GM12892 (cell line): ENCODE measurements around the gene PTPRS.

Source experiments
- POLR2A ChIP-seq: IDR thresholded peaks from 2 replicates; pipeline ENCODE4 v1.6.1; 2011; ENCODE audit warnings: low read depth, low read length, control low read depth
- TAF1 ChIP-seq: IDR thresholded peaks from 2 replicates; pipeline ENCODE4 v1.6.1; 2011; ENCODE audit warnings: low read depth, mild to moderate bottlenecking, control low read depth, low read length, borderline replicate concordance

DNA sequence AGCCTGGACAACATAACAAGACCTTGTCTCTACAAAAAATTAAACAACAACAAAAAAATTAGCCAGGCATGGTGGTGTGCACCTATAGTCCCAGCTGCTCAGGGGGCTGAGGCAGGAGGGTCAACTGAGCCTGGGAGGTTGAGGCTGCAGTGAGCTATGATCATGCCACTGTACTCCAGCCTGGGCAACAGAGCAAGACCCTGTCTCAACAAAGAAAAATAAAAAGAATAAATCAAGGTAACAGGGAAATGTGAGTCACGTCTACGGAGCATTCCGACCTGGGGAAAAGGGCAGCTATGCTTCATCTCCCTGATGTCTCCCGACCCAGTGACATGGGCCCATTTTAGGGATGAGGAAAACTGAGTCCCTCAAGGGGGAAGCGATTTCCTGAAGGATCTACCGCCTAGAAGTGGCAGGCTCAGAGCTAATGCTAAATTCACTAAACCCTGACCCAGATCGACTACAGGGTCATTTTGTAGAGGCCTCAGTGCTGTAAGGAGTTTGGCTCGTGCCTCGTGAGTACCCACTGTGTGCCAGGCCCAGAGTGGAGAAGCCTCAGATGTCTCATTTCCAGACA is 19.5 kb downstream of the PTPRS start:
- TF ChIP-seq POLR2A (no peak), TAF1 (no peak)
